ENCODE data around the gene CHRNA3.

GRCh38 chr15:78618064-78618463, 2.7 kb downstream of the CHRNA3 start:
- TF ChIP-seq POLR2A (IDR thresholded peaks at IDR 0.05): no peak
- TF ChIP-seq CTCF (IDR thresholded peaks at IDR 0.05): no peak

Measured in body of pancreas (tissue), 4 donors.